GM21737 (cell line): ENCODE measurements around the gene FLVCR2.

Experiments used
- ATAC-seq: cut with Tn5 transposase; IDR thresholded peaks from one replicate; pipeline ENCODE4 v1.9.1; 2021; ENCODE audit warnings: mild to moderate bottlenecking, moderate library complexity; ENCODE audit not compliant: unreplicated experiment

FLVCR2 gene

GRCh38 chr14:75578102-75578785 is at the start of gene FLVCR2:
TSS of gene FLVCR2 (plus strand) at chr14:75578620. CDS start at chr14:75578973, 353 bp downstream.
- ATAC-seq: peak; percentile 28

GRCh38 chr14:75531256-75531655 is 47.2 kb upstream of the FLVCR2 start:
- ATAC-seq: no peak

- no peak for ATAC-seq
Measured at GRCh38 chr14:75531660-75532317, 46.6 kb upstream of the FLVCR2 start.

- ATAC-seq: no peak
Measured at GRCh38 chr14:75533791-75534555, 44.4 kb upstream of the FLVCR2 start.

GRCh38 chr14:75535164-75535898 is 43.1 kb upstream of the FLVCR2 start:
- no peak for ATAC-seq

- no peak for ATAC-seq
Measured at GRCh38 chr14:75537071-75537470, 41.3 kb upstream of the FLVCR2 start.

GRCh38 chr14:75539162-75539560 is 39.3 kb upstream of the FLVCR2 start:
- ATAC-seq: no peak

GRCh38 chr14:75539561-75540478 is 38.6 kb upstream of the FLVCR2 start:
- peak; percentile 41 for ATAC-seq

- no peak for ATAC-seq
Measured at GRCh38 chr14:75540479-75540851, 38.0 kb upstream of the FLVCR2 start.

- ATAC-seq: peak; percentile 47
Measured at GRCh38 chr14:75542588-75543091, 35.8 kb upstream of the FLVCR2 start.

GRCh38 chr14:75543253-75543652 is 35.2 kb upstream of the FLVCR2 start:
- ATAC-seq: peak; percentile 8

- ATAC-seq: no peak
Measured at GRCh38 chr14:75543786-75544185, 34.6 kb upstream of the FLVCR2 start.

- ATAC-seq: no peak
Measured at GRCh38 chr14:75545907-75546306, 32.5 kb upstream of the FLVCR2 start.

- ATAC-seq: no peak
Measured at GRCh38 chr14:75547552-75548250, 30.7 kb upstream of the FLVCR2 start.

- no peak for ATAC-seq
Measured at GRCh38 chr14:75548544-75548943, 29.9 kb upstream of the FLVCR2 start.

- ATAC-seq: peak; percentile 52
Measured at GRCh38 chr14:75549169-75549568, 29.3 kb upstream of the FLVCR2 start.

GRCh38 chr14:75551021-75551420 is 27.4 kb upstream of the FLVCR2 start:
- no peak for ATAC-seq

- ATAC-seq: no peak
Measured at GRCh38 chr14:75553157-75553556, 25.3 kb upstream of the FLVCR2 start.

GRCh38 chr14:75553761-75554364 is 24.6 kb upstream of the FLVCR2 start:
- ATAC-seq: no peak
